Suprapubic skin (tissue), 4 donors: ENCODE data around the gene PNLIPRP2. TPM values are rescaled to one million over a fixed set of nuclear protein-coding genes. Genes with fewer than 3 reads are reported as not detected.

Experiments
- DNase-seq, 2 donors: peaks; one replicate each; pipeline ENCODE4 v3.0.0-alpha.2; 2019; ENCODE audit warnings: low spot score in 2 of 2
- H3K27ac ChIP-seq: fragments of 200-600 bp; sonication (generic); one replicate; pipeline ENCODE4 v1.5.1; 2019
- H3K27me3 ChIP-seq: fragments of 200-600 bp; sonication (generic); one replicate; pipeline ENCODE4 v1.5.1; 2019
- H3K36me3 ChIP-seq: fragments of 200-600 bp; sonication (generic); one replicate; pipeline ENCODE4 v1.5.1; 2019
- H3K4me1 ChIP-seq: fragments of 200-600 bp; sonication (generic); one replicate; pipeline ENCODE4 v1.5.1; 2019
- H3K4me3 ChIP-seq: fragments of 200-600 bp; sonication (generic); one replicate; pipeline ENCODE4 v1.5.1; 2019; ENCODE audit warnings: mild to moderate bottlenecking
- H3K9me3 ChIP-seq: fragments of 200-600 bp; sonication (generic); one replicate; pipeline ENCODE4 v1.5.1; 2019
- CTCF ChIP-seq, 2 donors: fragments of 200-600 bp in 1 of 2; fragments of 450-650 bp in 1 of 2; sonication (generic) in 1 of 2; IDR thresholded peaks; one replicate each; pipeline ENCODE4 v1.5.1; 2016 to 2019; ENCODE audit warnings: antibody characterized with exemption in 2 of 2, mild to moderate bottlenecking in 1 of 2, moderate library complexity in 1 of 2
- EP300 ChIP-seq: sonication (generic); formaldehyde crosslinking; IDR thresholded peaks from one replicate; pipeline ENCODE4 v1.6.1; 2017; ENCODE audit warnings: antibody characterized with exemption
- POLR2A ChIP-seq, 2 donors: fragments of 450-650 bp; IDR thresholded peaks; one replicate each; pipeline ENCODE4 v1.6.1; 2017; ENCODE audit warnings: antibody characterized with exemption in 2 of 2, mild to moderate bottlenecking in 2 of 2, moderate library complexity in 2 of 2
- POLR2AphosphoS5 ChIP-seq, 3 donors: sonication (generic); formaldehyde crosslinking; IDR thresholded peaks; one replicate each; pipeline ENCODE4 v1.6.1; 2017; ENCODE audit warnings: antibody characterized with exemption in 3 of 3
- WGBS: methylation state at CpG from one replicate; pipeline ENCODE4 v1.1.5; 2018; 5-methylcytosine and 5-hydroxymethylcytosine counted together
- total RNA-seq, 4 donors: library from RNA; depleted of rRNA; stranded (reverse); fragments of >200 nt; gene quantifications; one replicate each; pipeline ENCODE4 v1.1.0, GENCODE V29; 2016

The PNLIPRP2 gene
- total RNA-seq, 4 donors from 2014 or later, result not detected

- H3K27ac ChIP-seq, result no peak overlapping the region
- H3K27me3 ChIP-seq, result peaks cover 5% of the 10 kb centered on the region
- no peak for DNase-seq
These were observed 22.4 kb upstream of the PNLIPRP2 start for GRCh38 chr10:116598329-116598728.

DNA sequence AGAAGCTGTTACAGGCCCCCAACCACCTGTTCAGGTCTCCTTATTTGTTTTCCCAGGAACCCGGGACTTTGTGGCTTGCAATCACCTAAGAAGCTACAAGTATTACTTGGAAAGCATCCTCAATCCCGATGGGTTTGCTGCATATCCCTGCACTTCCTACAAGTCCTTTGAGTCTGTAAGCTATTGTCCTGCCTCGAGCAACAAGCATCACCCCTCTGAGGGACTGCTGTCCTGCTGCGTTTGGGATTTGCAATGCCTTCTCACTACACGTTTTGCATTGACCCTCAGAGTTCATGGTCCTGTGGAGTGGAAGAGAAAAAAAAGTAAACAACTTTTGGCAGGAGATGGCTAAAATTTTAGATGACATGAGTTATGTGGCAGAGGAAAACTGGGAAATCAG, 20.8 kb upstream of the PNLIPRP2 start:
- H3K27ac ChIP-seq, result no peak overlapping the region
- no peaks in the 10 kb centered on the region for H3K9me3 ChIP-seq
- WGBS, result 50% methylated on average over 5 of the region's 5 CpGs
- DNase-seq, result peak in 1 of 2 donors; percentile 8
- no peak for TF ChIP-seq CTCF (IDR thresholded peaks at IDR 0.05)
- TF ChIP-seq POLR2A (IDR thresholded peaks at IDR 0.05), result no peak
- no peak for TF ChIP-seq EP300
- TF ChIP-seq POLR2AphosphoS5 (IDR thresholded peaks at IDR 0.05), result no peak
- no peaks in the 10 kb centered on the region for H3K4me1 ChIP-seq
- H3K27me3 ChIP-seq, result peaks cover 5% of the 10 kb centered on the region
- no peaks in the 10 kb centered on the region for H3K36me3 ChIP-seq
- no peak overlapping the region for H3K4me3 ChIP-seq

More at GRCh38 chr10:116598329-116598728, 22.4 kb upstream of the PNLIPRP2 start:
- no peak overlapping the region for H3K4me3 ChIP-seq
- H3K4me1 ChIP-seq, result no peaks in the 10 kb centered on the region
- H3K36me3 ChIP-seq, result no peaks in the 10 kb centered on the region
- no peak for TF ChIP-seq POLR2AphosphoS5 (IDR thresholded peaks at IDR 0.05)
- no peaks in the 10 kb centered on the region for H3K9me3 ChIP-seq

DNA sequence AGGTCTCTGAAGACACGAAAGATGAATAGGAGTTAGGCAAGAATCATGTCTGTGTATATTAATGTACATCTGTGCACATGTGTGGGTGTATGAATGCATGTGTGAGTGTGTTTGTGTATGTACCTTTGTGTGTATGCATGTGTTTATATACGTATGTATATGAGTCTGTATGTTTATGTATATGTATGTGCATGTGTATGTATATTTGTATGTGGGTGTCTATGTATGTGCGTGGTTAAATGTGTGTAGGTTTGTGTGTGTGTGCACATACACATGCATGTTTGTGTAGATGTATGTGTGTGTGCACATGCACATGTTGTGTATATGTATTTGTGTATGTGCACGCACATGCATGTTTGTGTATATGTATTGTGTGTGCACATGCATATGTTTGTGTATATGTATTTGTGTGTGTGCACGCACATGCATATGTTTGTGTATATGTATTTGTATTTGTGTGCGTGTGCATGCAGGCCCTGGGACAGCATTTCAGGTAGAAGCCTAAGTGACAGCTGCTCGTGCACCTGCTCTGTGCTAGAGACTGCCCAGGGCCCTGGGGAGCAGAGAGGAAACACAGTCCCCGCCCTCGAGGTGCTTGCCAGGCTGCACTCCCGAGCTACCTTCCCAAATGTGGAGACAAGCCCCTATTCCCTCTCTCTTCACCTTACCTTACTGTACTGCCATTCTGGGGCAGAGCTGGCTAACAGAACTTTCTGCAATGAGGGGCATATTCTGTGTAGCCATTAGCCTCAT, 17.9 kb upstream of the PNLIPRP2 start:
- DNase-seq, result peak in 1 of 2 donors; percentile 60
- 73% methylated on average over 10 of the region's 10 CpGs for WGBS
- Histone ChIP-seq H3K27me3 (peaks cover 5% of the 10 kb centered on the region), H3K4me1 (no peaks in the 10 kb centered on the region), H3K4me3 (no peak overlapping the region), H3K27ac (no peak overlapping the region), H3K36me3 (no peaks in the 10 kb centered on the region), H3K9me3 (no peaks in the 10 kb centered on the region)
- TF ChIP-seq CTCF (IDR thresholded peaks at IDR 0.05), result no peak
- no peak for TF ChIP-seq EP300
- TF ChIP-seq POLR2AphosphoS5 (IDR thresholded peaks at IDR 0.05), result no peak
- TF ChIP-seq POLR2A (IDR thresholded peaks at IDR 0.05), result no peak

- H3K27me3 ChIP-seq, result peaks cover 28% of the 10 kb centered on the region
- no peak for DNase-seq
- TF ChIP-seq POLR2A (IDR thresholded peaks at IDR 0.05), result no peak
- no peak for TF ChIP-seq CTCF (IDR thresholded peaks at IDR 0.05)
- no peak for TF ChIP-seq EP300
- TF ChIP-seq POLR2AphosphoS5 (IDR thresholded peaks at IDR 0.05), result no peak
These were observed 14.7 kb upstream of the PNLIPRP2 start for GRCh38 chr10:116606061-116606483.

GRCh38 chr10:116607336-116607735, 13.4 kb upstream of the PNLIPRP2 start:
- no peaks in the 10 kb centered on the region for H3K9me3 ChIP-seq
- TF ChIP-seq CTCF (IDR thresholded peaks at IDR 0.05), result no peak
- no peak for TF ChIP-seq EP300
- no peak for TF ChIP-seq POLR2A (IDR thresholded peaks at IDR 0.05)
- TF ChIP-seq POLR2AphosphoS5 (IDR thresholded peaks at IDR 0.05), result no peak
- DNase-seq, result no peak
- no peak overlapping the region for H3K4me3 ChIP-seq
- peaks cover 4% of the 10 kb centered on the region for H3K4me1 ChIP-seq
- 81% methylated on average over 6 of the region's 6 CpGs for WGBS
- no peak overlapping the region for H3K27ac ChIP-seq
- peaks cover 28% of the 10 kb centered on the region for H3K27me3 ChIP-seq
- H3K36me3 ChIP-seq, result no peaks in the 10 kb centered on the region

More at GRCh38 chr10:116606061-116606483, 14.7 kb upstream of the PNLIPRP2 start:
- Histone ChIP-seq H3K9me3 (no peaks in the 10 kb centered on the region), H3K27ac (no peak overlapping the region), H3K4me1 (peaks cover 4% of the 10 kb centered on the region), H3K36me3 (no peaks in the 10 kb centered on the region), H3K4me3 (no peak overlapping the region)
- 48% methylated on average over 6 of the region's 8 CpGs for WGBS
